Epithelial cell of proximal tubule (primary cell): Measurements from ENCODE around the gene SLC26A8. TPM values are rescaled to one million over a fixed set of nuclear protein-coding genes. Genes with fewer than 3 reads are reported as not detected.
A peak's percentile ranks its signal among the peaks of the same experiment; 100 is the strongest.
"Not testable (repeated sequence)": the region's sequence is repeated elsewhere in the genome, so short reads cannot be mapped to it uniquely, and the experiment has no call there.

Experiments used
- DNase-seq: peaks from one replicate; pipeline ENCODE4 v3.0.0-alpha.2; 2011; ENCODE audit warnings: low read depth
- H3K4me3 ChIP-seq: 2 replicates; pipeline ENCODE4 v1.5.1; 2011; ENCODE audit warnings: low read depth, mild to moderate bottlenecking, low read length
- total RNA-seq: library from RNA; depleted of rRNA; stranded (reverse); fragments of >200 nt; gene quantifications from 2 replicates; pipeline ENCODE4 v1.2.3, GENCODE V29; 2015
- TF ChIP-seq, protein P1 (sequence below): conservative IDR thresholded peaks from 2 replicates; pipeline ENCODE4 v1.5.1; 2012; ENCODE audit warnings: low read depth, mild to moderate bottlenecking, low read length

Gene SLC26A8
- total RNA-seq, 1 donor from 2014 or later, result not detected

DNA sequence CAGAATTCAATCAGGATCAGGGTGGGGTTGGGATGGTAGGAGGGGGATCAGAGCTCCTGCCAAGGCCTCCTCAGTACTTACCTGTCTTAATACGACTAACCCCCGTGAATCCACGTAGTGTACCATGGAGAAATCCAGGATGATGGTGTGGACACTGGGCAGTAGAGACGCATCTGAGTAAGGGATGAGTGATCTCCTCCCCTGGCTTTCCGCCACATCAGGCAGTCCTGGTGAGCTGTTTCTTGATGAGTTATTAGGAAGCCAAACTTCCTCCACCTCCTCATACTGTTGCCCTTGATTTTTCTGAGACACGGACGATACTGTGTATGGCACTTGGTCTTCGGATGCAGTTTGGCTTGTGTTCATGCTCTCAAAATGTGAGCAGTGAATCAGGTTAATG, 69.4 kb downstream of the SLC26A8 start:
- no peak for DNase-seq
- H3K4me3 ChIP-seq, result no peak overlapping the region
- TF ChIP-seq, protein P1, sequence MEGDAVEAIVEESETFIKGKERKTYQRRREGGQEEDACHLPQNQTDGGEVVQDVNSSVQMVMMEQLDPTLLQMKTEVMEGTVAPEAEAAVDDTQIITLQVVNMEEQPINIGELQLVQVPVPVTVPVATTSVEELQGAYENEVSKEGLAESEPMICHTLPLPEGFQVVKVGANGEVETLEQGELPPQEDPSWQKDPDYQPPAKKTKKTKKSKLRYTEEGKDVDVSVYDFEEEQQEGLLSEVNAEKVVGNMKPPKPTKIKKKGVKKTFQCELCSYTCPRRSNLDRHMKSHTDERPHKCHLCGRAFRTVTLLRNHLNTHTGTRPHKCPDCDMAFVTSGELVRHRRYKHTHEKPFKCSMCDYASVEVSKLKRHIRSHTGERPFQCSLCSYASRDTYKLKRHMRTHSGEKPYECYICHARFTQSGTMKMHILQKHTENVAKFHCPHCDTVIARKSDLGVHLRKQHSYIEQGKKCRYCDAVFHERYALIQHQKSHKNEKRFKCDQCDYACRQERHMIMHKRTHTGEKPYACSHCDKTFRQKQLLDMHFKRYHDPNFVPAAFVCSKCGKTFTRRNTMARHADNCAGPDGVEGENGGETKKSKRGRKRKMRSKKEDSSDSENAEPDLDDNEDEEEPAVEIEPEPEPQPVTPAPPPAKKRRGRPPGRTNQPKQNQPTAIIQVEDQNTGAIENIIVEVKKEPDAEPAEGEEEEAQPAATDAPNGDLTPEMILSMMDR, result no peak

- TF ChIP-seq, protein P1, result no peak
- no peak overlapping the region for H3K4me3 ChIP-seq
- DNase-seq, result no peak
Observed at GRCh38 chr6:35954333-35954732, 70.1 kb downstream of the SLC26A8 start.

DNA sequence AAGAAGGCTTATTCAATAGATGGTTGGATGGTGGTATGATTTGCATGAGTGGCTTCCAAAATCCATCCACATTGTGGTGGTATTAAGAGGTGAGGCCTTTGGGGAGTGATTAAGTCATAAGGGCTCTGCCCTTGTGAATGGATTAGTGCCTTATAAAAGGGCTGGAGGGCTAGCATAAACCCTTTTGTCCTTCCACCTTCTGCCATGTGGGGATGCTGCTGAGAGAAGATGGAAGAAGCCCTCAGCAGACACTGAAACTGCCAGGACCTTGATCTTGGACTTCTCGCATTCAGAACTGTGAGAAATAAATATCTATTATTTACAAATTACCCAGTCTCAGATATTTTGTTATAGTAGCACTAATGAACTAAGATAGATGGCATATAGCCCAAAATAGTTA, 75.7 kb downstream of the SLC26A8 start:
- TF ChIP-seq, protein P1, result peak; percentile 53
- no peak overlapping the region for H3K4me3 ChIP-seq
- DNase-seq, result no peak

- no peak for DNase-seq
- H3K4me3 ChIP-seq, result no peak overlapping the region
- TF ChIP-seq, protein P1, result no peak
Observed at GRCh38 chr6:35945650-35946025, 78.8 kb downstream of the SLC26A8 start.

GRCh38 chr6:35943390-35943789, 81.1 kb downstream of the SLC26A8 start:
- no peak for DNase-seq
- TF ChIP-seq, protein P1, result no peak
- no peak overlapping the region for H3K4me3 ChIP-seq

- TF ChIP-seq, protein P1, result no peak
- no peak overlapping the region for H3K4me3 ChIP-seq
- no peak for DNase-seq
Observed at GRCh38 chr6:35942355-35942754, 82.1 kb downstream of the SLC26A8 start.

- DNase-seq, H3K4me3 ChIP-seq: not testable (repeated sequence)
Observed at GRCh38 chr6:35941170-35941569, 83.3 kb downstream of the SLC26A8 start.

DNA sequence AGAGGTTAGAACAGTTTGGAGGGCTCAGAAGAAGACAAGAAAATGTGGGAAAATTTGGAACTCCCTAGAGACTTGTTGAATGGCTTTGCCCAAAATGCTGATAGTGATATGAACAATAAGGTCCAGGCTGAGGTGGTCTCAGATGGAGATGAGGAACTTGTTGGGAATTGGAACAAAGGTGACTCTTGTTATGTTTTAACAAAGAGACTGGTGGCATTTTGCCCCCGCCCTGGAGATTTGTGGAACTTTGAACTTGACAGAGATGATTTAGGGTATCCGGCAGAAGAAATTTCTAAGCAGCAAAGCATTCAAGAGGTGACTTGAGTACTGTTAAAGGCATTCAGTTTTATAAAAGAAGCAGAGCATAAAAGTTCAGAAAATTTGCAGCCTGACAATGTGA, 84.4 kb downstream of the SLC26A8 start:
- not testable (repeated sequence) for DNase-seq, H3K4me3 ChIP-seq

DNA sequence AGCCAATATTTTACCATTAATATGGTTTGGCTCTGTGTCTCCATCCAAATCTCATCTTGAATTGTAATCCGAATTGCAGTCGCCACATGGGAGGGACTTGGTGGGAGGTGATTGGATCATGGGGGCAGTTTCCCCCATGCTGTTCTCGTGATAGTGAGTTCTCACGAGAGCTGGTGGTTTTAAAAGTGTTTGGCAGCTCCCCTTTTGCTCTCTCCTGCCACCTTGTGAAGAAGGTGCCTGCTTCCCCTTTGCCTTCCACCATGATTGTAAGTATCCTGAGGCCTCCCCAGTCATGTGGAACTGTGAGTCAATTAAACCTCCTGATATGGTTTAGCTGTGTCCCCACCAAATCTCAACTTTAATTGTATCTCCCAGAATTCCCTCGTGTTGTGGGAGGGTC, 85.2 kb downstream of the SLC26A8 start:
- not testable (repeated sequence) for DNase-seq, H3K4me3 ChIP-seq
